Osteoblast (primary cell): ENCODE data around the gene CAMTA1. TPM values are rescaled to one million over a fixed set of nuclear protein-coding genes. Genes with fewer than 3 reads are reported as not detected.
A peak's percentile ranks its signal among the peaks of the same experiment; 100 is the strongest.

Experiments
- DNase-seq: peaks from one replicate; pipeline ENCODE4 v3.0.0; 2011; ENCODE audit warnings: low spot score, mixed read lengths; ENCODE audit not compliant: insufficient read length; ENCODE audit errors: missing footprints
- H2AFZ ChIP-seq: 2 replicates; pipeline ENCODE4 v1.6.0; 2011; ENCODE audit warnings: mild to moderate bottlenecking, low read length
- H3K27ac ChIP-seq: 2 replicates; pipeline ENCODE4 v1.5.1; 2011; ENCODE audit warnings: mild to moderate bottlenecking, low read depth, low read length, moderate library complexity
- H3K27me3 ChIP-seq: 2 replicates; pipeline ENCODE4 v1.6.0; 2012; ENCODE audit warnings: mild to moderate bottlenecking, control low read depth, inconsistent platforms, low read length, moderate library complexity; ENCODE audit not compliant: insufficient read depth
- H3K36me3 ChIP-seq: 2 replicates; pipeline ENCODE4 v1.5.1; 2011; ENCODE audit warnings: mild to moderate bottlenecking, low read length, control low read depth, moderate library complexity; ENCODE audit not compliant: insufficient read depth
- H3K4me1 ChIP-seq: 2 replicates; pipeline ENCODE4 v1.5.1; 2011; ENCODE audit warnings: mild to moderate bottlenecking, low read length, control low read depth, moderate library complexity; ENCODE audit not compliant: insufficient read depth
- H3K4me2 ChIP-seq: 2 replicates; pipeline ENCODE4 v1.6.0; 2011; ENCODE audit warnings: mild to moderate bottlenecking, low read length; ENCODE audit not compliant: insufficient read depth
- H3K4me3 ChIP-seq: fragments of 200-600 bp; sonication (generic); 3 replicates; pipeline ENCODE4 v1.5.1; 2012; ENCODE audit warnings: mild to moderate bottlenecking, low read length, inconsistent platforms; ENCODE audit not compliant: insufficient read depth
- H3K79me2 ChIP-seq: 2 replicates; pipeline ENCODE4 v1.6.0; 2012; ENCODE audit warnings: mild to moderate bottlenecking, low read length, control low read depth, inconsistent platforms; ENCODE audit not compliant: insufficient read depth
- H3K9me3 ChIP-seq: 2 replicates; pipeline ENCODE4 v1.5.1; 2011; ENCODE audit warnings: low read depth, low read length, control low read depth
- H4K20me1 ChIP-seq: 2 replicates; pipeline ENCODE4 v1.6.0; 2012; ENCODE audit warnings: mild to moderate bottlenecking, low read length, control low read depth; ENCODE audit not compliant: insufficient read depth
- CTCF ChIP-seq: IDR thresholded peaks from 2 replicates; pipeline ENCODE4 v1.5.1; 2011; ENCODE audit warnings: mild to moderate bottlenecking, low read depth, low read length, moderate library complexity; ENCODE audit errors: extremely low read depth
- total RNA-seq: library from RNA; depleted of rRNA; stranded (reverse); fragments of >200 nt; gene quantifications from 2 replicates; pipeline ENCODE4 v1.2.3, GENCODE V29; 2012

CAMTA1 gene
- total RNA-seq, 1 donor = 47.4 TPM

GRCh38 chr1:7280347-7280960 is 495.2 kb downstream of the CAMTA1 start:
- Histone ChIP-seq H3K4me1 (peaks cover 23% of the 10 kb centered on the region), H3K79me2 (no peaks in the 10 kb centered on the region), H3K4me2 (no peak overlapping the region), H3K9me3 (no peaks in the 10 kb centered on the region), H3K27ac (no peak overlapping the region), H3K36me3 (no peaks in the 10 kb centered on the region), H2AFZ (no peak overlapping the region), H4K20me1 (no peaks in the 10 kb centered on the region), H3K27me3 (no peaks in the 10 kb centered on the region), H3K4me3 (no peak overlapping the region)
- no peak for TF ChIP-seq CTCF
- no peak for DNase-seq

- Histone ChIP-seq H4K20me1 (no peaks in the 10 kb centered on the region), H3K36me3 (no peaks in the 10 kb centered on the region), H3K4me1 (peaks cover 23% of the 10 kb centered on the region), H3K27ac (peak overlapping the region; percentile 43), H3K27me3 (no peaks in the 10 kb centered on the region), H2AFZ (no peak overlapping the region), H3K9me3 (no peaks in the 10 kb centered on the region), H3K4me2 (no peak overlapping the region), H3K79me2 (no peaks in the 10 kb centered on the region), H3K4me3 (no peak overlapping the region)
- no peak for TF ChIP-seq CTCF
- peak; percentile 88 for DNase-seq
These were observed 496.6 kb downstream of the CAMTA1 start for GRCh38 chr1:7281821-7282220.

- Histone ChIP-seq H3K9me3 (no peaks in the 10 kb centered on the region), H2AFZ (peak overlapping the region; percentile 17), H3K27me3 (no peaks in the 10 kb centered on the region), H3K4me3 (no peak overlapping the region), H3K4me2 (no peak overlapping the region), H3K36me3 (no peaks in the 10 kb centered on the region), H3K4me1 (peaks cover 23% of the 10 kb centered on the region), H3K79me2 (no peaks in the 10 kb centered on the region), H3K27ac (no peak overlapping the region), H4K20me1 (no peaks in the 10 kb centered on the region)
- TF ChIP-seq CTCF = no peak
- no peak for DNase-seq
These were observed 499.7 kb downstream of the CAMTA1 start for GRCh38 chr1:7284839-7285435.

- Histone ChIP-seq H3K27me3 (no peaks in the 10 kb centered on the region), H3K36me3 (no peaks in the 10 kb centered on the region)
- TF ChIP-seq CTCF = no peak
These were observed 500.7 kb downstream of the CAMTA1 start for GRCh38 chr1:7285856-7286454.

More at GRCh38 chr1:7285856-7286454, 500.7 kb downstream of the CAMTA1 start:
- Histone ChIP-seq H3K27ac (no peak overlapping the region), H3K4me3 (no peak overlapping the region), H3K4me2 (no peak overlapping the region), H3K79me2 (no peaks in the 10 kb centered on the region), H2AFZ (no peak overlapping the region), H3K9me3 (no peaks in the 10 kb centered on the region), H4K20me1 (no peaks in the 10 kb centered on the region), H3K4me1 (peaks cover 27% of the 10 kb centered on the region)
- DNase-seq = no peak
